Glutamatergic neuron (in vitro differentiated cells): Measurements from ENCODE around the gene CAPN14. TPM values are rescaled to one million over a fixed set of nuclear protein-coding genes. Genes with fewer than 3 reads are reported as not detected.

Experiments used
- DNase-seq: peaks from one replicate; pipeline ENCODE4 v3.0.0; 2022
- H3K27ac Mint-ChIP-seq: one replicate; pipeline ENCODE4 v1.8.0; 2020; ENCODE audit warnings: mild to moderate bottlenecking, mixed read lengths, inconsistent platforms; ENCODE audit not compliant: unreplicated experiment
- H3K27me3 Mint-ChIP-seq: one replicate; pipeline ENCODE4 v1.8.0; 2020; ENCODE audit warnings: mild to moderate bottlenecking, moderate library complexity, mixed read lengths, inconsistent platforms; ENCODE audit not compliant: unreplicated experiment
- H3K36me3 Mint-ChIP-seq: one replicate; pipeline ENCODE4 v1.8.0; 2020; ENCODE audit warnings: mild to moderate bottlenecking, mixed read lengths, inconsistent platforms; ENCODE audit not compliant: unreplicated experiment
- H3K4me1 Mint-ChIP-seq: one replicate; pipeline ENCODE4 v1.8.0; 2020; ENCODE audit warnings: mild to moderate bottlenecking, low read depth, mixed read lengths, inconsistent platforms; ENCODE audit not compliant: unreplicated experiment
- H3K4me3 Mint-ChIP-seq: one replicate; pipeline ENCODE4 v1.8.0; 2020; ENCODE audit warnings: mild to moderate bottlenecking, mixed read lengths, inconsistent platforms; ENCODE audit not compliant: unreplicated experiment
- H3K9me3 Mint-ChIP-seq: one replicate; pipeline ENCODE4 v1.8.0; 2020; ENCODE audit warnings: mild to moderate bottlenecking, moderate library complexity, mixed read lengths, inconsistent platforms; ENCODE audit not compliant: unreplicated experiment
- CTCF ChIP-seq: fragments of 200-600 bp; sonication (generic); IDR thresholded peaks from one replicate; pipeline ENCODE4 v1.5.0; 2021; ENCODE audit not compliant: partially characterized antibody, unreplicated experiment
- total RNA-seq: library from RNA; stranded (reverse); fragmentation: NEBNext Ultra II Directional; extraction: Animal tissue kit (Norgen Biotek cat#: 25700); gene quantifications from one replicate; pipeline ENCODE4 v1.2.1, GENCODE V29; 2021; ENCODE audit not compliant: unreplicated experiment

The CAPN14 gene
- total RNA-seq, 1 donor from 2014 or later = 0.25 TPM

- TF ChIP-seq CTCF = no peak
- Mint-ChIP-seq H3K4me3 (no peak overlapping the region), H3K27me3 (no peaks in the 10 kb centered on the region), H3K4me1 (peaks cover 8% of the 10 kb centered on the region), H3K27ac (no peak overlapping the region), H3K9me3 (peaks cover 2% of the 10 kb centered on the region), H3K36me3 (no peaks in the 10 kb centered on the region)
- DNase-seq = no peak
These were observed 43.6 kb upstream of the CAPN14 start for GRCh38 chr2:31260870-31261269.

- no peaks in the 10 kb centered on the region for H3K9me3 Mint-ChIP-seq
These were observed 41.8 kb upstream of the CAPN14 start for GRCh38 chr2:31259075-31259474.

GRCh38 chr2:31258351-31258750 lies 41.0 kb upstream of the CAPN14 start:
- no peak for DNase-seq
- H3K4me1 Mint-ChIP-seq = peaks cover 13% of the 10 kb centered on the region
- no peaks in the 10 kb centered on the region for H3K36me3 Mint-ChIP-seq
- no peaks in the 10 kb centered on the region for H3K27me3 Mint-ChIP-seq
- H3K4me3 Mint-ChIP-seq = no peak overlapping the region
- H3K27ac Mint-ChIP-seq = no peak overlapping the region
- no peak for TF ChIP-seq CTCF
- H3K9me3 Mint-ChIP-seq = no peaks in the 10 kb centered on the region

More at GRCh38 chr2:31259075-31259474, 41.8 kb upstream of the CAPN14 start:
- H3K4me3 Mint-ChIP-seq = no peak overlapping the region
- no peak overlapping the region for H3K27ac Mint-ChIP-seq
- peaks cover 13% of the 10 kb centered on the region for H3K4me1 Mint-ChIP-seq
- no peak for TF ChIP-seq CTCF
- DNase-seq = no peak
- H3K36me3 Mint-ChIP-seq = no peaks in the 10 kb centered on the region
- no peaks in the 10 kb centered on the region for H3K27me3 Mint-ChIP-seq

- TF ChIP-seq CTCF = no peak
- no peak overlapping the region for H3K4me3 Mint-ChIP-seq
- H3K27me3 Mint-ChIP-seq = no peaks in the 10 kb centered on the region
- peaks cover 1% of the 10 kb centered on the region for H3K9me3 Mint-ChIP-seq
- H3K4me1 Mint-ChIP-seq = peaks cover 13% of the 10 kb centered on the region
- no peak overlapping the region for H3K27ac Mint-ChIP-seq
- H3K36me3 Mint-ChIP-seq = no peaks in the 10 kb centered on the region
- no peak for DNase-seq
These were observed 39.5 kb upstream of the CAPN14 start for GRCh38 chr2:31256611-31257382.

- Mint-ChIP-seq H3K9me3 (peaks cover 1% of the 10 kb centered on the region), H3K4me1 (peaks cover 13% of the 10 kb centered on the region), H3K36me3 (no peaks in the 10 kb centered on the region), H3K27me3 (no peaks in the 10 kb centered on the region), H3K27ac (peak overlapping the region; percentile 43), H3K4me3 (no peak overlapping the region)
- DNase-seq = no peak
- TF ChIP-seq CTCF = no peak
These were observed 38.7 kb upstream of the CAPN14 start for GRCh38 chr2:31255911-31256571.
